ENCODE measurements around the gene STN1.

STN1 gene

GRCh38 chr10:103939522-103939921, 21.5 kb upstream of the STN1 start:
- DNase-seq (ENCODE audit: low spot score), result no peak
- in situ Hi-C loops (cut with MboI; ENCODE audit: low pct_unique_long_range_greater_than_20kb, low sequenced_read_pairs, unreplicated experiment), result no loop called here
- no peak for TF ChIP-seq CTCF (IDR thresholded peaks at IDR 0.05; ENCODE audit: extremely low read depth, insufficient read depth, missing control alignments)

- no peak for DNase-seq (ENCODE audit: low spot score)
- no peak for TF ChIP-seq CTCF (IDR thresholded peaks at IDR 0.05; ENCODE audit: extremely low read depth, insufficient read depth, missing control alignments)
- in situ Hi-C loops (cut with MboI; ENCODE audit: low pct_unique_long_range_greater_than_20kb, low sequenced_read_pairs, unreplicated experiment), result no loop called here
Observed at GRCh38 chr10:103936022-103936421, 18.0 kb upstream of the STN1 start.

- in situ Hi-C loops (cut with MboI; ENCODE audit: low pct_unique_long_range_greater_than_20kb, low sequenced_read_pairs, unreplicated experiment), result no loop called here
- no peak for DNase-seq (ENCODE audit: low spot score)
- no peak for TF ChIP-seq CTCF (IDR thresholded peaks at IDR 0.05; ENCODE audit: extremely low read depth, insufficient read depth, missing control alignments)
Observed at GRCh38 chr10:103934308-103934707, 16.3 kb upstream of the STN1 start.

- no peak for TF ChIP-seq CTCF (IDR thresholded peaks at IDR 0.05; ENCODE audit: extremely low read depth, insufficient read depth, missing control alignments)
- in situ Hi-C loops (cut with MboI; ENCODE audit: low pct_unique_long_range_greater_than_20kb, low sequenced_read_pairs, unreplicated experiment), result no loop called here
- no peak for DNase-seq (ENCODE audit: low spot score)
Observed at GRCh38 chr10:103933557-103934121, 15.7 kb upstream of the STN1 start.

- in situ Hi-C loops (cut with MboI; ENCODE audit: low pct_unique_long_range_greater_than_20kb, low sequenced_read_pairs, unreplicated experiment), result no loop called here
- no peak for DNase-seq (ENCODE audit: low spot score)
- TF ChIP-seq CTCF (IDR thresholded peaks at IDR 0.05; ENCODE audit: extremely low read depth, insufficient read depth, missing control alignments), result no peak
Observed at GRCh38 chr10:103932971-103933370, 15.0 kb upstream of the STN1 start.

GRCh38 chr10:103932271-103932670, 14.3 kb upstream of the STN1 start:
- TF ChIP-seq CTCF (IDR thresholded peaks at IDR 0.05; ENCODE audit: extremely low read depth, insufficient read depth, missing control alignments), result no peak
- no peak for DNase-seq (ENCODE audit: low spot score)
- in situ Hi-C loops (cut with MboI; ENCODE audit: low pct_unique_long_range_greater_than_20kb, low sequenced_read_pairs, unreplicated experiment), result no loop called here

- DNase-seq (ENCODE audit: low spot score), result no peak
- in situ Hi-C loops (cut with MboI; ENCODE audit: low pct_unique_long_range_greater_than_20kb, low sequenced_read_pairs, unreplicated experiment), result no loop called here
- no peak for TF ChIP-seq CTCF (IDR thresholded peaks at IDR 0.05; ENCODE audit: extremely low read depth, insufficient read depth, missing control alignments)
Observed at GRCh38 chr10:103931603-103932002, 13.6 kb upstream of the STN1 start.

Data from GM13977 (cell line).